Loucy (cell line): Measurements from ENCODE around the gene YAF2.

Source experiments
- H2AFZ ChIP-seq: fragments of 200-600 bp; sonication (generic); 2 replicates; pipeline ENCODE4 v1.6.0; 2016; ENCODE audit warnings: antibody characterized with exemption, mild to moderate bottlenecking, low read length, moderate library complexity
- H3F3A ChIP-seq: fragments of 200-600 bp; 2 replicates; pipeline ENCODE4 v1.6.0; 2016; ENCODE audit warnings: antibody characterized with exemption, low read depth, mild to moderate bottlenecking
- H3K27me3 ChIP-seq: fragments of 200-600 bp; sonication (generic); 2 replicates; pipeline ENCODE4 v1.6.1; 2014; ENCODE audit warnings: low read length, mild to moderate bottlenecking; ENCODE audit not compliant: insufficient read depth, poor library complexity, severe bottlenecking
- H3K36me3 ChIP-seq: fragments of 200-600 bp; sonication (generic); 2 replicates; pipeline ENCODE4 v1.6.1; 2016; ENCODE audit warnings: low read length; ENCODE audit not compliant: insufficient read depth
- H3K4me1 ChIP-seq: fragments of 200-600 bp; sonication (generic); 2 replicates; pipeline ENCODE4 v1.5.1; 2014; ENCODE audit warnings: low read length, mild to moderate bottlenecking; ENCODE audit not compliant: insufficient read depth, poor library complexity, severe bottlenecking
- H3K4me2 ChIP-seq: fragments of 200-600 bp; sonication (generic); 2 replicates; pipeline ENCODE4 v1.6.0; 2014; ENCODE audit warnings: antibody characterized with exemption, low read length, low read depth, mild to moderate bottlenecking; ENCODE audit not compliant: poor library complexity, severe bottlenecking
- H3K4me3 ChIP-seq: fragments of 200-600 bp; sonication (generic); 2 replicates; pipeline ENCODE4 v1.5.1; 2014; ENCODE audit warnings: low read length, mild to moderate bottlenecking, mixed read lengths; ENCODE audit not compliant: poor library complexity, severe bottlenecking
- H3K79me2 ChIP-seq: fragments of 200-600 bp; sonication (generic); 2 replicates; pipeline ENCODE4 v1.6.1; 2014; ENCODE audit warnings: low read length; ENCODE audit not compliant: insufficient read depth
- H3K9ac ChIP-seq: fragments of 200-600 bp; sonication (generic); 2 replicates; pipeline ENCODE4 v1.6.0; 2014; ENCODE audit warnings: mild to moderate bottlenecking, low read depth, low read length, moderate library complexity; ENCODE audit not compliant: poor library complexity, severe bottlenecking
- H3K9me2 ChIP-seq: fragments of 200-600 bp; sonication (generic); replicated peaks from 2 replicates; pipeline ENCODE4 v1.6.1; 2016; ENCODE audit warnings: low read depth, low read length, mixed read lengths
- H3K9me3 ChIP-seq: fragments of 200-600 bp; sonication (generic); 2 replicates; pipeline ENCODE4 v1.6.1; 2014; ENCODE audit warnings: mild to moderate bottlenecking, antibody characterized with exemption, low read length, low read depth; ENCODE audit not compliant: insufficient read depth
- H4K20me1 ChIP-seq: fragments of 200-600 bp; sonication (generic); 2 replicates; pipeline ENCODE4 v1.6.0; 2014; ENCODE audit warnings: antibody characterized with exemption, low read length, mild to moderate bottlenecking; ENCODE audit not compliant: insufficient read depth, poor library complexity, severe bottlenecking
- CTCF ChIP-seq: fragments of 200-600 bp; sonication (generic); conservative IDR thresholded peaks from 2 replicates; pipeline ENCODE4 v1.5.1; 2014; ENCODE audit warnings: mild to moderate bottlenecking, antibody characterized with exemption, low read length
- EZH2phosphoT487 ChIP-seq: fragments of 200-600 bp; IDR thresholded peaks from 2 replicates; pipeline ENCODE4 v1.6.1; 2018; ENCODE audit warnings: antibody characterized with exemption, mild to moderate bottlenecking, moderate library complexity, borderline replicate concordance

The YAF2 gene

GRCh38 chr12:42187799-42188198, 50.2 kb downstream of the YAF2 start:
- no peak overlapping the region for H2AFZ ChIP-seq
- H3K79me2 ChIP-seq: peaks cover 4% of the 10 kb centered on the region; the same call in 1 of the 2 replicates
- H3K36me3 ChIP-seq: peaks cover 22% of the 10 kb centered on the region; the same call in 1 of the 2 replicates
- no peak overlapping the region for H3K4me2 ChIP-seq
- H3K9me3 ChIP-seq: no peaks in the 10 kb centered on the region
- no peak overlapping the region for H3K4me3 ChIP-seq
- no peaks in the 10 kb centered on the region for H3F3A ChIP-seq
- no peaks in the 10 kb centered on the region for H3K9me2 ChIP-seq
- no peak overlapping the region for H3K9ac ChIP-seq
- H4K20me1 ChIP-seq: no peaks in the 10 kb centered on the region
- no peaks in the 10 kb centered on the region for H3K27me3 ChIP-seq
- H3K4me1 ChIP-seq: no peaks in the 10 kb centered on the region
- TF ChIP-seq EZH2phosphoT487 (no peak), CTCF (no peak)

GRCh38 chr12:42186793-42187192, 51.3 kb downstream of the YAF2 start:
- no peaks in the 10 kb centered on the region for H3K4me1 ChIP-seq
- no peak overlapping the region for H3K4me2 ChIP-seq
- H3K36me3 ChIP-seq: peaks cover 20% of the 10 kb centered on the region; the same call in 1 of the 2 replicates
- H2AFZ ChIP-seq: no peak overlapping the region
- no peak overlapping the region for H3K4me3 ChIP-seq
- no peaks in the 10 kb centered on the region for H3F3A ChIP-seq
- no peaks in the 10 kb centered on the region for H3K27me3 ChIP-seq
- H3K9me2 ChIP-seq: no peaks in the 10 kb centered on the region
- H4K20me1 ChIP-seq: no peaks in the 10 kb centered on the region
- H3K79me2 ChIP-seq: 0 out of 2 replicates have a peak, but pooled peaks cover 8% of the 10 kb centered on the region
- TF ChIP-seq CTCF (no peak), EZH2phosphoT487 (no peak)
- H3K9ac ChIP-seq: no peak overlapping the region
- no peaks in the 10 kb centered on the region for H3K9me3 ChIP-seq

GRCh38 chr12:42182394-42182793, 55.7 kb downstream of the YAF2 start:
- Histone ChIP-seq H4K20me1 (no peaks in the 10 kb centered on the region), H3K9me3 (no peaks in the 10 kb centered on the region), H2AFZ (no peak overlapping the region), H3K79me2 (peaks cover 15% of the 10 kb centered on the region; the same call in 1 of the 2 replicates), H3F3A (no peaks in the 10 kb centered on the region), H3K9ac (no peak overlapping the region), H3K36me3 (peaks cover 18% of the 10 kb centered on the region; the same call in 1 of the 2 replicates), H3K9me2 (no peaks in the 10 kb centered on the region), H3K4me2 (no peak overlapping the region), H3K4me3 (no peak overlapping the region), H3K27me3 (no peaks in the 10 kb centered on the region), H3K4me1 (peaks cover 3% of the 10 kb centered on the region)
- TF ChIP-seq EZH2phosphoT487: no peak
- TF ChIP-seq CTCF: no peak
